Caki2 (cell line): Measurements from ENCODE around the gene ZNF394. TPM values are rescaled to one million over a fixed set of nuclear protein-coding genes. Genes with fewer than 3 reads are reported as not detected.
A peak's percentile ranks its signal among the peaks of the same experiment; 100 is the strongest.

Experiments used
- DNase-seq: peaks from one replicate; pipeline ENCODE4 v3.0.0-alpha.2; 2015; ENCODE audit warnings: low read depth
- in situ Hi-C: cut with HindIII; loops from 2 replicates; pipeline ENCODE4 v1.10.0; 2016; ENCODE audit warnings: low sequenced_read_pairs, low pct_unique_long_range_greater_than_20kb, mixed read lengths
- total RNA-seq: library from RNA; depleted of rRNA; stranded (reverse); fragments of >200 nt; shearing (Covaris generic); gene quantifications from 2 replicates; pipeline ENCODE4 v1.2.3, GENCODE V29; 2014; ENCODE audit warnings: low replicate concordance

ZNF394 gene
- total RNA-seq, 1 experiment from 2014 or later, result 17.8 TPM

- DNase-seq, result peak; percentile 30
- in situ Hi-C loops, result no loop called here
These were observed 735 bp downstream of the ZNF394 start for GRCh38 chr7:99499371-99499720.

GRCh38 chr7:99498546-99498944, 1.5 kb downstream of the ZNF394 start:
- no peak for DNase-seq
- in situ Hi-C loops, result no loop called here

GRCh38 chr7:99497766-99498545, 2.1 kb downstream of the ZNF394 start:
- DNase-seq, result no peak
- in situ Hi-C loops, result no loop called here

- peak; percentile 13 for DNase-seq
- in situ Hi-C loops, result no loop called here
These were observed 6.3 kb downstream of the ZNF394 start for GRCh38 chr7:99493823-99494222.

- in situ Hi-C loops, result no loop called here
- DNase-seq, result no peak
These were observed 9.2 kb downstream of the ZNF394 start for GRCh38 chr7:99490878-99491277.

- in situ Hi-C loops, result no loop called here
- DNase-seq, result no peak
These were observed 10.8 kb downstream of the ZNF394 start for GRCh38 chr7:99489235-99489634.

- in situ Hi-C loops, result no loop called here
- no peak for DNase-seq
These were observed 15.0 kb downstream of the ZNF394 start for GRCh38 chr7:99485094-99485493.

- DNase-seq, result no peak
- in situ Hi-C loops, result no loop called here
These were observed 21.3 kb downstream of the ZNF394 start for GRCh38 chr7:99478464-99479440.

- in situ Hi-C loops, result no loop called here
- DNase-seq, result no peak
These were observed 24.0 kb downstream of the ZNF394 start for GRCh38 chr7:99476107-99476506.

- DNase-seq, result peak; percentile 61
- in situ Hi-C loops, result no loop called here
These were observed 26.8 kb downstream of the ZNF394 start for GRCh38 chr7:99473315-99473596.

GRCh38 chr7:99472561-99473314, 27.3 kb downstream of the ZNF394 start, which contains the start of gene ZNF789:
TSS of gene ZNF789 (plus strand) at chr7:99472890. CDS start at chr7:99476457, 3,567 bp downstream.
- DNase-seq, result peak; percentile 95
- in situ Hi-C loops, result no loop called here

GRCh38 chr7:99469381-99470065, 30.6 kb downstream of the ZNF394 start:
- no peak for DNase-seq
- in situ Hi-C loops, result no loop called here

GRCh38 chr7:99468336-99468918, 31.7 kb downstream of the ZNF394 start:
- in situ Hi-C loops, result no loop called here
- DNase-seq, result no peak

GRCh38 chr7:99465421-99465768, 34.7 kb downstream of the ZNF394 start:
- in situ Hi-C loops, result no loop called here

GRCh38 chr7:99461221-99461620, 38.9 kb downstream of the ZNF394 start:
- no peak for DNase-seq
- in situ Hi-C loops, result no loop called here

More at GRCh38 chr7:99465421-99465768, 34.7 kb downstream of the ZNF394 start:
- DNase-seq, result no peak

- in situ Hi-C loops, result no loop called here
- no peak for DNase-seq
These were observed 39.4 kb downstream of the ZNF394 start for GRCh38 chr7:99460651-99461050.

- DNase-seq, result no peak
- in situ Hi-C loops, result no loop called here
These were observed 41.0 kb downstream of the ZNF394 start for GRCh38 chr7:99459087-99459486.
